Amygdala (tissue), 56 donors: ENCODE data around the gene MSMP.

ENCODE experiments used
- DNase-seq, 56 donors: peaks; one replicate each; lab custom pipeline; 2025; lab: John Stamatoyannopoulos, UW

The MSMP gene

DNA sequence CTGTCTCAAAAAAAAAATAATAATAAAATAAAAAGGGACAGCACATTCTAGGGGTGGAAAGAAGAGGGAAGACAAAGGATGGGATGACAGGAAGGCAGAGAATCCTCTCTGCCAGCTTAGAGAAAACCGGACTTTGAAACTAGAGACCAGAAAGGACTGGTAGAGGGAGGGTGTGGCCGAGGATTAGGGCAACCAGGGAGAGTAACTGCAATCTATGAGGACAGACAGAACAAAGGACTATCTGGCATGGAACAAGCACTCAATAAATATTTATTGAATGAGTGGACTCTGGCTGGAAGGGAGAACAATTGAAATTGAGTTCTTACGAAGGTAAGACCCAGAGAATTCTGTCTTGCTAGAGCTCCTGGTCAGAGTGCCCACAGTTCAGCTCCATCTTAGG lies 7.5 kb downstream of the MSMP start:
- DNase-seq = no peak

DNA sequence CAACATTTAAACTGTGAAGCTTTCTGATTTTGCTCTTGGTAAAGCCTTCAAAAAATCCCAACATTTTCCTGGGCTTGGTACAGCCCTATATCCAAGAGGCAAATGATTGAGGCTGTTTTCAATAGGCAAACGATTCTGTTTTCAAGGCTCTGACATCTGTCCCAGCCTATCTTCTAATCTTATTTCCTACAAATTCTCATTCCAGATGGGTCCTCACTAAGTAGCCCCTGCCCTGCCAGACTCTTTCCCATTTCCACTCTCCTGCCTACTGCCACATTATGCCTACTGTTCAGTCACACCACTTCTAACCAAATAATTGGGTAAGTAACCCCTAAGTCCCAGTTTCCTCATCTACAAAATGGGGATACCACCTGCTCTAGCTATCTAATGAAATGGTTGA lies 8.5 kb downstream of the MSMP start:
- DNase-seq = no peak

GRCh38 chr9:35743880-35744518 lies 10.1 kb downstream of the MSMP start:
- no peak for DNase-seq

GRCh38 chr9:35743452-35743851 lies 10.6 kb downstream of the MSMP start:
- DNase-seq = no peak

GRCh38 chr9:35741740-35742139 lies 12.3 kb downstream of the MSMP start:
- DNase-seq = no peak

DNA sequence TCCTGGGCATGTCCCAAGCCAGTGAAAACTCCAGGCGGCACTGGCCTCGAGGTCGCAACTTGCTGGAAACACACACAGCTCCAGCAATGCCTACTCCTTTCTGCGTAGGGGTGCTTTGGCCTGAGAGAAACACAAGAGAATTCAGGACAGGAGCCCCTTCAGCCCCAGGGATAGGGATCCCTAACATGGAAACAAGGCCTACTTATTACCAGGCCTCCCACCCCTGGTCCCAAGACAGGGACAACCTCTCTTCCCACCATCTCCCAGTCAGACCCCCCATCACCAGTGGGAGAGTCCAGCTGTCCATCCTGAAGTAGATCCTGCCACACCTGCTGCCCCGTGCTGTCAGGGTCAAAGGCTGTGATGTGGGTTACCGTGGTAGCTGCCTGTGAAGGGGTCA lies 13.8 kb downstream of the MSMP start:
- DNase-seq = no peak

DNA sequence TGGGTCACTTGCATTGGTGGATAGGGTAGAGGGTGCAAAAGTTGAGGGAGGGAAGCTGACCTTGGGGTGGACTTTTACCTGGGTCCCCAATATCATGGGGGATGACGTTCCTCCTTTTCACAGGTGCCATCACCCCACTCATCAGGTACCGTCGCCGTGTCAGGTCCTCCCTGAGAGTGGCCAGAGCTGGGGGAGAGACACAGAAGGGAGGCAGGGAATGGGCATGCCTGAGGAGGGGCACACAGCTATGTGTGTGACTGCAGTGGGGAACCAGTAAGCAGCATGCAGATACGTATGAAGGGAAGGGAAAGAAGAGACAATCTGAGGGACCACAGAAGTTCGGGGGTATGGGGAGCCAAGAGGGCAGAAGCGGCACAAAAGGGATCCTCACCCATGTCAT lies 15.2 kb downstream of the MSMP start:
- no peak for DNase-seq

- no peak for DNase-seq
Observed at GRCh38 chr9:35738186-35738585, 15.9 kb downstream of the MSMP start.

DNA sequence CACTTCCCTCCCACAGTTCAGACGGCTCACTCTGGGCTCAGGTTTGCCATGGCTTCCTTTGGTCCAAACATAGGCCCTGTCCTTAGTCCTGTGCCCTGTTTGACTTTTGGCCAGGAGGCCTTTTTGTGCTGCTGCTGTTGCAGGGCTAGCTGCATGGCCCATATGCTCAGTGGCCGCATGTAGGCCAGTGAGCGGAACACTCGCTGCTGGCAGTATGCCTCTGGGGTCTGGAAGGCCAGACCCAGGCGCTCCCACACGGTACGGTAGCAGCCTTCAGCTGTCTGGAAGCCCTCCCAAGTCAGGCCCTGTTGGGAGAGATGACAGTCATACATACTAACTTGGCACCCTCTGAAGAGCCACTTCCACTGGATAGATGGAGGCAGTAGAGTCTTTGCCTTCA lies 16.9 kb downstream of the MSMP start:
- DNase-seq = no peak

- DNase-seq = peak in 23 of 56 donors; percentile 5 to 41 (median 18)
Observed at GRCh38 chr9:35736201-35736633, 17.9 kb downstream of the MSMP start.

- DNase-seq = no peak
Observed at GRCh38 chr9:35734096-35734495, 20.0 kb downstream of the MSMP start.

DNA sequence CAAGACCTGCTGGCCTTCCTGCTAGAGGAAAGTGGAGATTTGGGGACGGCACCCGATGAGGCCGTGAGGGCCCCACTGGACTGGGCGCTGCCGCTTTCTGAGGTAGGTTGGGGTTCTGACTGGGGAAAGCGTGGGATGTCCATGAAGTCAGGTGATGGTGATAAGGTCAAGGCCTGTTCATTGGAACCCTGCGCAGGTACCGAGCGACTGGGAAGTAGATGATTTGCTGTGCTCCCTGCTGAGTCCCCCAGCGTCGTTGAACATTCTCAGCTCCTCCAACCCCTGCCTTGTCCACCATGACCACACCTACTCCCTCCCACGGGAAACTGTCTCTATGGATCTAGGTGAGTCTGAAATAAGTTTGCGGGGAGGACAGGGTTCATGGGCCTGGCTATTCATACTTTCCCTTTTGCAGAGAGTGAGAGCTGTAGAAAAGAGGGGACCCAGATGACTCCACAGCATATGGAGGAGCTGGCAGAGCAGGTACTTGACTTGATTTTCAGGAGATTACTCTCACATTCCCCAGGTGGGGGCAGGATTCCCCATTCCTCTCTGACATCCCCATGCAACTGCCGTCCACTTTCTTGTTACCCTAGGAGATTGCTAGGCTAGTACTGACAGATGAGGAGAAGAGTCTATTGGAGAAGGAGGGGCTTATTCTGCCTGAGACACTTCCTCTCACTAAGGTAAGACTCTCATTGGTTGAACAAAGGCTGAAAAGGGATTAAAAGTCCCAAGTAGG lies 21.1 kb downstream of the MSMP start:
- DNase-seq = peak in 6 of 56 donors; percentile 10 to 59 (median 50)

DNA sequence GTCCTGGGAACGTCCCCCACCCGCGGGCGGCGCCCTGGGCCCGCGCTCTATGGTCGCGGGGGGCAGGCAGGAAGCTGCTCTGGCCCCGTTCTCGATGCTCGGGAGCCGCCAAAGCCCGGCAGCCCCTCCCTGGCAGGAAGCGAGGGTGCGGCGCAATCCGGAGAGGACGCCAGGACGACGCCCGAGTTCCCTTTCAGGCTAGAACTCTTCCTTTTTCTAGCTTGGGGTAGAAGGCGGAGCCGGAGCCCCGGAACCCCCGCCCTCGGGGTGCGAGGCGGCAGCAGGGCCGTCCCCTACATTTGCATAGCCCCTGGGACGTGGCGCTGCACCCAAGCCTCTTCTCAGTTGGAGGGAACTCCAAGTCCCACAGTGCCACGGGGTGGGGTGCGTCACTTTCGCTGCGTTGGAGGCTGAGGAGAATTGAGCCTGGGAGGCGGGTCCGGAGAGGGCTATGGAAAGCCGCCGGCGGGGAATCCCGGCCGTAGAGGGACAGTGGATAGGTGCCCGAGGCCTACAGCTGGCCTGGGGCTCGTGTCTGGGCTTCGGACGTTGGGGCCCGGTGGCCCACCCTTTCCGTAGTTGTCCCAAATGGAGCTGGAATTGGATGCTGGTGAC lies 21.8 kb downstream of the MSMP start, which contains the start of the genes CREB3 and TLN1:
Gene CREB3, plus strand, starts transcription at position 482 of the 615 bp plus-strand sequence. Its CDS starts 107 bp downstream, at position 589.
Gene TLN1, minus strand, starts transcription at position 11 of the 615 bp plus-strand sequence. CDS start 6,501 bp downstream, outside the sequence.
- peak; percentile 73 to 100 (median 97) for DNase-seq

GRCh38 chr9:35731415-35732184 lies 22.5 kb downstream of the MSMP start:
- DNase-seq = peak in 2 of 56 donors; percentile 60 to 68

DNA sequence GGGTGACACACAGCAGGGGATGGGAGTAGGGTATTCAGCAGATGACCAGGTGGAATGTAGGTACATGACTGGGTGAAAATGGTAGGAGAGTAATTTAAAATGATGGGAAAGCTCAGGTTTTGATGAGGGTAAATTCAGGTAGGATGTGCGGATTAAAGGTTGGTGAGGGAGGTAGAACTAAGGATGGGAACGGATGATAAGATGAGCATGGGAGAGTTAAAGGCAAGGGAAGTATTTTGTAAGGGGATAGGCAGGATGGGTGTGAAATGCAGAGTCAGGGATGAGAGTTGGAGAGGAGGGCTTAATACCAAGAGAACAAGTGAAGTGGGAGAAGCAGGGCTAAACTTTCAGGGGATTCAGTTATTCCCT lies 23.6 kb downstream of the MSMP start:
- DNase-seq = no peak

GRCh38 chr9:35729700-35730485 lies 24.2 kb downstream of the MSMP start:
- peak in 25 of 56 donors; percentile 6 to 42 (median 19) for DNase-seq

- peak in 2 of 56 donors; percentile 7 to 13 for DNase-seq
Observed at GRCh38 chr9:35729101-35729500, 25.0 kb downstream of the MSMP start.

- peak in 24 of 56 donors; percentile 6 to 51 (median 18) for DNase-seq
Observed at GRCh38 chr9:35728041-35728971, 25.8 kb downstream of the MSMP start.

- DNase-seq = no peak
Observed at GRCh38 chr9:35727676-35728040, 26.4 kb downstream of the MSMP start.
